A549 (cell line): Measurements from ENCODE around the gene TDP1. TPM values are rescaled to one million over a fixed set of nuclear protein-coding genes. Genes with fewer than 3 reads are reported as not detected.

Experiments
- ATAC-seq, 2 experiments: fragments of 200-7000 bp in 1 of 2; fragments of >200 bp in 1 of 2; cut with Nextera tagmentation in 1 of 2; cut with Tn5 transposase in 1 of 2; 3 replicates each; pipeline versions ENCODE4 v1.8.0 to v1.9.1; 2018 to 2020; ENCODE audit warnings: mild to moderate bottlenecking in 1 of 2, moderate library complexity in 1 of 2
- CTCF ChIA-PET: fragments of 300-600 bp; sonication (Branson Sonifier 250); formaldehyde crosslinking; extraction: SDS; loops from one replicate; lab custom pipeline; 2021; ENCODE audit warnings: antibody characterized with exemption, inconsistent platforms; lab: Yijun Ruan, JAX
- POLR2A ChIA-PET: fragments of 350-600 bp; formaldehyde crosslinking; extraction: SDS; loops from one replicate; lab custom pipeline; 2021; ENCODE audit warnings: antibody characterized with exemption, inconsistent platforms; lab: Yijun Ruan, JAX
- DNase-seq, 2 experiments: peaks; one replicate each; pipeline versions ENCODE4 v3.0.0 to v3.0.0-alpha.2; 2011 to 2016; ENCODE audit warnings: low read depth in 1 of 2, low spot score in 1 of 2
- FAIRE-seq: peaks from 2 replicates; lab custom pipeline; 2011; peaks lifted over from hg19 to GRCh38; lab: Jason Lieb, UNC
- H3K27ac ChIP-seq, 2 experiments: fragments of >200 bp; sonication (Bioruptor Twin); formaldehyde crosslinking; 3 replicates each; pipeline ENCODE4 v1.5.1; 2016 to 2017
- H3K4me1 ChIP-seq: fragments of >200 bp; sonication (Bioruptor Twin); formaldehyde crosslinking; 3 replicates; pipeline ENCODE4 v1.6.1; 2016
- H3K4me2 ChIP-seq: fragments of >200 bp; sonication (Bioruptor Twin); formaldehyde crosslinking; 3 replicates; pipeline ENCODE4 v1.6.1; 2016
- H3K4me3 ChIP-seq: fragments of >200 bp; sonication (Bioruptor Twin); formaldehyde crosslinking; 3 replicates; pipeline ENCODE4 v1.5.1; 2016
- H3K9me3 ChIP-seq: fragments of >200 bp; sonication (Bioruptor Twin); formaldehyde crosslinking; 3 replicates; pipeline ENCODE4 v1.6.1; 2016
- BCL3 ChIP-seq: fragments of >200 bp; sonication (Bioruptor Twin); formaldehyde crosslinking; IDR thresholded peaks from 3 replicates; pipeline ENCODE4 v1.6.1; 2016
- BHLHE40 ChIP-seq: IDR thresholded peaks from 2 replicates; pipeline ENCODE4 v1.6.1; 2012; ENCODE audit warnings: low read depth, low read length, inconsistent platforms
- CBX2 ChIP-seq: fragments of 200-600 bp; sonication (generic); IDR thresholded peaks from 2 replicates; pipeline ENCODE4 v1.6.1; 2016; ENCODE audit warnings: low read depth, mild to moderate bottlenecking, borderline replicate concordance
- CEBPB ChIP-seq, 2 experiments: fragments of >200 bp in 1 of 2; sonication (Bioruptor Twin) in 1 of 2; formaldehyde crosslinking in 1 of 2; IDR thresholded peaks; 2 replicates each; pipeline ENCODE4 v1.6.1; 2012 to 2016
- CHD2 ChIP-seq: fragments of 150-350 bp; IDR thresholded peaks from 2 replicates; pipeline ENCODE4 v1.6.1; 2014; ENCODE audit warnings: low read length; ENCODE audit not compliant: partially characterized antibody
- EHMT2 ChIP-seq: fragments of 200-600 bp; sonication (generic); IDR thresholded peaks from 2 replicates; pipeline ENCODE4 v1.6.1; 2016; ENCODE audit warnings: antibody characterized with exemption, low read depth, mild to moderate bottlenecking, moderate library complexity
- EP300 ChIP-seq, 2 experiments: fragments of >200 bp; sonication (Bioruptor Twin); formaldehyde crosslinking; IDR thresholded peaks; 2 replicates in 1 of 2; 3 replicates in 1 of 2; pipeline ENCODE4 v1.6.1; 2016 to 2017
- FOSB ChIP-seq: fragments of 250-450 bp; sonication (Bioruptor Pico); IDR thresholded peaks from 2 replicates; pipeline ENCODE4 v1.5.0; 2020; ENCODE audit warnings: mild to moderate bottlenecking, moderate library complexity
- FOSL2 ChIP-seq, 2 experiments: fragments of 450-650 bp in 1 of 2; fragments of >200 bp in 1 of 2; sonication (Bioruptor Twin) in 1 of 2; formaldehyde crosslinking; IDR thresholded peaks; 2 replicates each; pipeline versions ENCODE4 v1.5.0 to v1.6.1; 2016 to 2020; ENCODE audit warnings: mild to moderate bottlenecking in 1 of 2, moderate library complexity in 1 of 2
- FOXS1 ChIP-seq: fragments of 250-450 bp; sonication (Bioruptor Pico); IDR thresholded peaks from 2 replicates; pipeline ENCODE4 v1.5.0; 2020; ENCODE audit warnings: mild to moderate bottlenecking, moderate library complexity
- HDAC2 ChIP-seq: fragments of 200-600 bp; sonication (generic); IDR thresholded peaks from 2 replicates; pipeline ENCODE4 v1.6.1; 2016
- HOXA7 ChIP-seq: fragments of 250-450 bp; sonication (Bioruptor Pico); IDR thresholded peaks from 2 replicates; pipeline ENCODE4 v1.5.0; 2020; ENCODE audit warnings: mild to moderate bottlenecking, moderate library complexity
- HOXB13 ChIP-seq: fragments of 250-450 bp; sonication (Bioruptor Pico); IDR thresholded peaks from 2 replicates; pipeline ENCODE4 v1.5.0; 2020; ENCODE audit warnings: low read depth, mild to moderate bottlenecking, moderate library complexity
- JUNB ChIP-seq: fragments of >200 bp; sonication (Bioruptor Twin); formaldehyde crosslinking; IDR thresholded peaks from 2 replicates; pipeline ENCODE4 v1.6.1; 2016
- KDM1A ChIP-seq: fragments of 200-600 bp; sonication (generic); IDR thresholded peaks from 2 replicates; pipeline ENCODE4 v1.6.1; 2016; ENCODE audit warnings: low read depth, mild to moderate bottlenecking
- KDM5A ChIP-seq: fragments of 200-600 bp; sonication (generic); IDR thresholded peaks from 2 replicates; pipeline ENCODE4 v1.6.1; 2016; ENCODE audit warnings: antibody characterized with exemption, mild to moderate bottlenecking
- MAFK ChIP-seq: fragments of 450-650 bp; IDR thresholded peaks from 2 replicates; pipeline ENCODE4 v1.6.1; 2014; ENCODE audit not compliant: partially characterized antibody
- NPAS2 ChIP-seq: fragments of 250-450 bp; sonication (Bioruptor Pico); IDR thresholded peaks from 2 replicates; pipeline ENCODE4 v1.8.0; 2022; ENCODE audit warnings: mild to moderate bottlenecking, moderate library complexity, borderline replicate concordance
- PBX3 ChIP-seq: IDR thresholded peaks from 2 replicates; pipeline ENCODE4 v1.6.1; 2012
- POLR2A ChIP-seq: IDR thresholded peaks from 2 replicates; pipeline ENCODE4 v1.6.1; 2012; ENCODE audit warnings: mild to moderate bottlenecking, low read length
- POLR2AphosphoS2 ChIP-seq: conservative IDR thresholded peaks from 2 replicates; pipeline ENCODE4 v1.6.1; 2012; ENCODE audit warnings: low read length, improper control_type of control experiment, inconsistent platforms
- RNF2 ChIP-seq: fragments of 200-600 bp; sonication (generic); IDR thresholded peaks from 2 replicates; pipeline ENCODE4 v1.6.1; 2016; ENCODE audit warnings: low read depth, mild to moderate bottlenecking, antibody characterized with exemption, moderate library complexity, borderline replicate concordance
- TP53 ChIP-seq: fragments of 250-450 bp; sonication (Bioruptor Pico); IDR thresholded peaks from 2 replicates; pipeline ENCODE4 v1.5.0; 2021; ENCODE audit warnings: mild to moderate bottlenecking, moderate library complexity
- WGBS: methylation state at CpG from one replicate; pipeline ENCODE4 v1.1.6; 2017; ENCODE audit errors: missing lambda C conversion rate; 5-methylcytosine and 5-hydroxymethylcytosine counted together
- polyA plus RNA-seq, 4 experiments: library from polyadenylated mRNA; depleted of rRNA in 3 of 4; stranded (reverse); fragments of >200 nt; fragmentation: RNase III in 1 of 4; extraction: RNeasy Plus Mini Kit Qiagen cat#74134 plus additional on column Dnase treatment in 1 of 4; gene quantifications; 2 replicates in 3 of 4; 3 replicates in 1 of 4; pipeline ENCODE4 v1.2.3, GENCODE V29; 2011 to 2017
- TF ChIP-seq, protein P1 (sequence below): fragments of 450-650 bp; IDR thresholded peaks from 2 replicates; pipeline ENCODE4 v1.6.1; 2014; ENCODE audit warnings: antibody characterized with exemption

The TDP1 gene
- polyA plus RNA-seq, 2 of the 4 experiments (the other 2 are of a cell fraction) = 15.2 to 21.6 TPM

- no peak for ATAC-seq
- POLR2A ChIA-PET = no interaction called here
- CTCF ChIA-PET = no interaction called here
These were observed 83.7 kb downstream of the TDP1 start for GRCh38 chr14:90039253-90040010.

GRCh38 chr14:90040411-90040810, 84.7 kb downstream of the TDP1 start:
- ChIA-PET CTCF (no interaction called here), POLR2A (no interaction called here)
- no peak for ATAC-seq
- Histone ChIP-seq H3K4me3 (no peak overlapping the region), H3K27ac (no peak overlapping the region), H3K9me3 (no peaks in the 10 kb centered on the region), H3K4me2 (no peak overlapping the region), H3K4me1 (no peaks in the 10 kb centered on the region)
- TF ChIP-seq JUNB = no peak
- TF ChIP-seq FOSL2 (IDR thresholded peaks at IDR 0.05) = no peak
- no peak for TF ChIP-seq FOSL2 (CRISPR knock-in tag; IDR thresholded peaks at IDR 0.05)
- no peak for TF ChIP-seq KDM1A
- TF ChIP-seq MAFK = no peak
- TF ChIP-seq BCL3 = no peak
- TF ChIP-seq FOXS1 = no peak
- no peak for TF ChIP-seq CHD2
- TF ChIP-seq, protein P1, sequence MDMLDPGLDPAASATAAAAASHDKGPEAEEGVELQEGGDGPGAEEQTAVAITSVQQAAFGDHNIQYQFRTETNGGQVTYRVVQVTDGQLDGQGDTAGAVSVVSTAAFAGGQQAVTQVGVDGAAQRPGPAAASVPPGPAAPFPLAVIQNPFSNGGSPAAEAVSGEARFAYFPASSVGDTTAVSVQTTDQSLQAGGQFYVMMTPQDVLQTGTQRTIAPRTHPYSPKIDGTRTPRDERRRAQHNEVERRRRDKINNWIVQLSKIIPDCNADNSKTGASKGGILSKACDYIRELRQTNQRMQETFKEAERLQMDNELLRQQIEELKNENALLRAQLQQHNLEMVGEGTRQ = no peak
- no peak for TF ChIP-seq EHMT2
- no peak for TF ChIP-seq CBX2
- no peak for TF ChIP-seq NPAS2 (CRISPR knock-in tag)
- no peak for TF ChIP-seq PBX3
- TF ChIP-seq CEBPB (IDR thresholded peaks at IDR 0.05) = no peak
- no peak for FAIRE-seq
- no peak for DNase-seq
- WGBS = 70% methylated on average over 3 of the region's 3 CpGs

More at GRCh38 chr14:90039253-90040010, 83.7 kb downstream of the TDP1 start:
- 84% methylated on average over 11 of the region's 11 CpGs for WGBS
- TF ChIP-seq HDAC2 (no peak), TP53 (CRISPR knock-in tag) (no peak), RNF2 (no peak)
- Histone ChIP-seq H3K27ac (no peak overlapping the region), H3K9me3 (no peaks in the 10 kb centered on the region), H3K4me3 (no peak overlapping the region), H3K4me2 (no peak overlapping the region), H3K4me1 (no peaks in the 10 kb centered on the region)
- FAIRE-seq = no peak
- no peak for DNase-seq

- no peak overlapping the region for H3K4me3 ChIP-seq
- 71% methylated on average over 9 of the region's 9 CpGs for WGBS
- H3K9me3 ChIP-seq = no peaks in the 10 kb centered on the region
- DNase-seq = no peak
- CTCF ChIA-PET = no interaction called here
- TF ChIP-seq BHLHE40 = no peak
- no peak for TF ChIP-seq CBX2
- no peak for TF ChIP-seq EHMT2
- TF ChIP-seq MAFK = no peak
- no peak for TF ChIP-seq KDM5A
- TF ChIP-seq NPAS2 (CRISPR knock-in tag) = no peak
- no peak for TF ChIP-seq HOXA7 (CRISPR knock-in tag)
- no peak for TF ChIP-seq FOXS1
- no peak for TF ChIP-seq TP53 (CRISPR knock-in tag)
- no peak for TF ChIP-seq EP300 (IDR thresholded peaks at IDR 0.05)
- TF ChIP-seq POLR2AphosphoS2 = no peak
- no peak for TF ChIP-seq POLR2A
- TF ChIP-seq FOSL2 (IDR thresholded peaks at IDR 0.05) = no peak
- no peak for TF ChIP-seq FOSL2 (CRISPR knock-in tag; IDR thresholded peaks at IDR 0.05)
- TF ChIP-seq HDAC2 = no peak
- no peak for TF ChIP-seq CHD2
- no peak for TF ChIP-seq HOXB13 (CRISPR knock-in tag)
- TF ChIP-seq FOSB = no peak
- no peak for ATAC-seq
- POLR2A ChIA-PET = no interaction called here
- no peak overlapping the region for H3K27ac ChIP-seq
- FAIRE-seq = no peak
- no peaks in the 10 kb centered on the region for H3K4me1 ChIP-seq
- H3K4me2 ChIP-seq = no peak overlapping the region
These were observed 86.9 kb downstream of the TDP1 start for GRCh38 chr14:90042496-90043252.
